ENCODE measurements around the gene PPID. TPM values are rescaled to one million over a fixed set of nuclear protein-coding genes. Genes with fewer than 3 reads are reported as not detected.

The PPID gene
- total RNA-seq = 31.4 and 39.7 TPM in 2 replicates

GRCh38 chr4:158722917-158723793 lies at the start of gene PPID:
PPID (minus strand) TSS chr4:158723396; CDS start chr4:158723288, 108 bp downstream.

GRCh38 chr4:158768555-158769174 lies 45.5 kb upstream of the PPID start, which contains the start of gene FNIP2:
FNIP2 (plus strand) TSS chr4:158769026; CDS start chr4:158769213, 187 bp downstream.

GRCh38 chr4:158671915-158672806 lies 51.0 kb downstream of the PPID start, which contains the start of gene ETFDH:
ETFDH (plus strand) TSS chr4:158672296; CDS start chr4:158672457, 161 bp downstream.

GRCh38 chr4:158671665-158671914 lies 51.6 kb downstream of the PPID start, which contains the start of gene C4orf46:
C4orf46 (minus strand) TSS chr4:158671887; CDS start chr4:158671801, 86 bp downstream.

Other genes starting within 250 kb of the PPID start
- gene RXFP1, start 201.5 kb downstream of the PPID start, total RNA-seq = not detected in 2 replicates
- 4.1 and 4.7 TPM in 2 replicates for gene C4orf46, start 51.5 kb downstream of the PPID start, total RNA-seq
- 25.3 and 26.1 TPM in 2 replicates for gene ETFDH, start 51.1 kb downstream of the PPID start, total RNA-seq
- gene FNIP2, start 45.6 kb upstream of the PPID start, total RNA-seq = 15.4 and 54.2 TPM in 2 replicates